Stimulated activated naive CD4-positive, alpha-beta T cell (primary cell): ENCODE measurements around the gene TRIM25.

Experiments
- DNase-seq, 6 experiments: peaks; one replicate each; lab custom pipeline; 2025; lab: John Stamatoyannopoulos, UW

The TRIM25 gene

GRCh38 chr17:56926704-56927103 is 12.9 kb upstream of the TRIM25 start:
- DNase-seq: no peak

GRCh38 chr17:56926270-56926669 is 12.4 kb upstream of the TRIM25 start:
- DNase-seq: no peak

- no peak for DNase-seq
Measured at GRCh38 chr17:56925088-56925487, 11.2 kb upstream of the TRIM25 start.

GRCh38 chr17:56919717-56920116 is 5.9 kb upstream of the TRIM25 start:
- no peak for DNase-seq

- no peak for DNase-seq
Measured at GRCh38 chr17:56918916-56919315, 5.1 kb upstream of the TRIM25 start.

- DNase-seq: no peak
Measured at GRCh38 chr17:56917559-56918296, 3.9 kb upstream of the TRIM25 start.

GRCh38 chr17:56914581-56915273 is 878 bp upstream of the TRIM25 start:
- DNase-seq: no peak

- no peak for DNase-seq
Measured at GRCh38 chr17:56913353-56913866, 439 bp downstream of the TRIM25 start.

GRCh38 chr17:56913000-56913311 is 893 bp downstream of the TRIM25 start:
- DNase-seq: no peak

- DNase-seq: no peak
Measured at GRCh38 chr17:56912105-56912999, 1.5 kb downstream of the TRIM25 start.

GRCh38 chr17:56910509-56911235 is 3.2 kb downstream of the TRIM25 start:
- no peak for DNase-seq

GRCh38 chr17:56909742-56910508 is 3.9 kb downstream of the TRIM25 start:
- DNase-seq: no peak

GRCh38 chr17:56908001-56908542 is 5.8 kb downstream of the TRIM25 start:
- DNase-seq: no peak

GRCh38 chr17:56903560-56903959 is 10.3 kb downstream of the TRIM25 start:
- DNase-seq: no peak

- DNase-seq: no peak
Measured at GRCh38 chr17:56902348-56902747, 11.5 kb downstream of the TRIM25 start.

- no peak for DNase-seq
Measured at GRCh38 chr17:56899403-56899802, 14.4 kb downstream of the TRIM25 start.

- DNase-seq: no peak
Measured at GRCh38 chr17:56898874-56899273, 15.0 kb downstream of the TRIM25 start.

GRCh38 chr17:56897646-56898424 is 16.0 kb downstream of the TRIM25 start:
- DNase-seq: no peak

- no peak for DNase-seq
Measured at GRCh38 chr17:56896968-56897359, 16.9 kb downstream of the TRIM25 start.
